ENCODE results near the gene ORC2.
A peak's percentile ranks its signal among the peaks of the same experiment; 100 is the strongest.
"Not testable (repeated sequence)": the region's sequence is repeated elsewhere in the genome, so short reads cannot be mapped to it uniquely, and the experiment has no call there.

The ORC2 gene

DNA sequence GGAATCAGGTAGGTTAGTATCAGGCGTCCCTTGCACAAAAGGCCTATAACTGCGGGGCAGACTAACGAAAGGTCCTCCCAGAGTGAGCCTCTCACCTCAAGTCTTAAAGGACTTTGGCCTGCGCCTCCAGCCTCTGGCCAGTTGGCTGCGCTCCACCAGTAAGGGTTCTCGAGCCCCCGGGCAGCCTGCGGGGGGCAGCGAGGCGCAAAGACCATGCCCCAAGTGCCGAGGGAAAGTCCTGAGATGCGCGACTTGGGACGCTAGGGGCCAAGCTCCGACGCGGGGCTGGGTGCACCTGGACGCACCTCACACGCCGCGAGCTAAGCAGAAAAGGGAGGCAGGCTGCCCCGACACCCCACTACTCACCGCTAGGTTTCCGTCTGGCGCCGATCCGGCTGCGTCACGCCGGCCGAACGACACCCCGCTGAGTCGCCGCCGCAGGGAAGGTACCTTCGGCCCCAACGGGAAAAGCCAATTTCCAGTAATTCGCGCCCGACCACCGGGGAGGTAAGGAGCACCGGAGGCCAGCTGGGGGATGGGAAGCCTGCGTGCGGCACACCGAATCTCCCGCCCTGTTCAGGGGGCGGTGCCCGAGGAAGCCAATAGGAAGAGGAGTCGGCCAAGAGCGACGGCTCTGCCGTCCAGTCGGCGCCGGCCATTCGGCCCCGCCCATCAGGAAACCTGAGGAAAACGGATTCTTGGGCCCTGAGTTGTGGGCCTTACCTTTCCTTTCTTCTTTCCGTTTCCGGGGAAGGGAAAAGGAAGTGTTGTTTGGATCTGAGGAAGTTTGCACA, at the start of gene ORC2:
TSS of gene ORC2 (minus strand) at position 537 of the 794 bp plus-strand sequence. CDS start 5,537 bp downstream, outside the sequence.
- DNase-seq: peak; percentile 44 to 94 (median 89)

GRCh38 chr2:201008296-201008829, 44.9 kb upstream of the ORC2 start:
- DNase-seq: no peak

GRCh38 chr2:201007584-201007998, 44.1 kb upstream of the ORC2 start:
- no peak for DNase-seq

DNA sequence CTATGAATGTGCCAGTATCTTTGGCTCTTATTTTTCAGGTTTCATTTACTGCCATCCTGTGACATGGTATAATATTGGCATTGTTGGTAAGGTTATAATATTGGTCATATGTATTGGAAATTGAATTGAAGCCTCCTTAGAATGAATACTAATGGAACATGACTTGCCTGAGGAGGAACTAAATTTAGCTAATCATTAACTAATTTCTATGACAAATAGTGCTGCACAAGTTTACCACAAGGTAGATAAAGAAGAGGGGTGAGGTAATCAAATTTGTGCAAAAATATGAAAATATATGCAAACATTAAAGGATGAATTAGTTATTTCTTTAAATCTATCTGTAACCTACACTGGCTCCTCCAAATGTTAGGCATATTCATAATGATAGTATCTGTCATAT, 43.2 kb upstream of the ORC2 start:
- no peak for DNase-seq

DNA sequence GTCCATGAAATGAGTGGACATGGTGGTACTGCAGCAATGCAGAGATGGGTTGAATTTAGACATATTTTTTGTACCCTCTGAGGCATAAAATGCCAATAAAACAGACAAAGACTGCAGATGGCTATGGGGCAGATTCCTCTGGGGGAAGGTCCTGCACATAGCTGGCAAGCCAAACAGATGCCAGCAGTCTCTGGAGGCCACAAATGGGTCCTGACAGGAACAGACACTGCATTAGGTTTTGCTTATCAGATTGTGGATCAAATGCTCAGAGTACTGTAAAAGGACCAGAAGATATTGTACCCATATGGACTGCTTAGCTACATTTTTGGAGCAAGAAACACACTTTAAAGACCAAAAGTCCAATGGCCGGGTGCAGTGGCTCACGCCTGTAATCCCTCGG, 40.9 kb upstream of the ORC2 start:
- no peak for DNase-seq

DNA sequence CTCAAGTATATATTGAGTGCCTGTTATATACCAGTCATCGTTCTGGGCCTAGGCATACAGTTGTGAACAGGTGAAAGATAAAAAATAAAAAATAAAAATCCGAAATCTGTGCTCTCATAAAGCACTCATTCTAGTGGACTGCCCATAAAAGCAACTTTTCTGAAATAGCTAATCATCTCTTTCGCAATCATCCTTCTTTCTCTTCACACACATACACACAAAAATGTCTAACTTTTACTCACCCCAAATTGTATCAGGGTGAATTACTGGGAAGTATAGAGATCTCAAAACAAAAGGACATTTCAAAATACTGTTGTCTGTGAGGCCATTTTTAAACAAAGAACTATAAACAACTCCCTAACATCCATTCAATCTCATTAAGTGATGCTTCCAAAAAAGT, 29.6 kb upstream of the ORC2 start:
- DNase-seq: no peak

DNA sequence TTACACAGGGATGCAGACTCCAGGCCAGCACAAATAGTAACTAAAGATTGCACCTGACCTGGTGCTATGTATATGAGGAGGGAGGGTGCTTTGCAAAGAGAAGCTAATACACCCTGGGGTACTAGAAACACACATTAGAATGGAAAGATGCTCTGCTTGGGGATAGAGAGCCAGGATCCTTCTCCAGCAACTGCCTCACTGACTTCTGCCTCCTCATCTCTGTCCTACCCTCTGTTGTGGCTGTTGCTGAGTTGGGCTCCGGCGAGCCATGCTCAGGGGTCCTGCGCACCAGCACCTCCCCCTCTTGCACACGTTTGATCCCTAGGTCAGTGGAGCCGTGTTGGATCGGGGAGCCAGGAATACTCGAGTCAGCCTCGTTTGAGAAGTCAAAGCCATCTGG, 23.7 kb upstream of the ORC2 start:
- no peak for DNase-seq

DNA sequence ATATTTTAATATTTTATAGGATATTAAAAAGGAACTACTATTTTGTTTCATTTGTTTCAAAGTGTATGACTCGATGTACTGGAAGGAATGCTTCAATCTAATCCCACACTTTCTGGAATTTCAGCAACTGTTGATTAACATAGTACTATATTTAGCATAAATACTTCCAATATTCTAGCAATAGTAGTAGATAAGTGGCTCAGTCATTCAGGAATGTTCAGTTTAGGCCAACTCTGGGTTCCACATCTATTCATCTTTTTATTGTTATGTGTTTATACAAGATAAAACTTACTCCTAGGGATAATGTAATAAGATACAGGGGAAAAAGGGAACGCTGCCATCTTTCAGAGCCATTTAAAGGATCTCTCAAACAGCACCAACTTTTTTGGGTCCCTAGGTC, 22.3 kb upstream of the ORC2 start:
- DNase-seq: no peak

GRCh38 chr2:200976710-200977109, 13.2 kb upstream of the ORC2 start:
- DNase-seq: no peak

DNA sequence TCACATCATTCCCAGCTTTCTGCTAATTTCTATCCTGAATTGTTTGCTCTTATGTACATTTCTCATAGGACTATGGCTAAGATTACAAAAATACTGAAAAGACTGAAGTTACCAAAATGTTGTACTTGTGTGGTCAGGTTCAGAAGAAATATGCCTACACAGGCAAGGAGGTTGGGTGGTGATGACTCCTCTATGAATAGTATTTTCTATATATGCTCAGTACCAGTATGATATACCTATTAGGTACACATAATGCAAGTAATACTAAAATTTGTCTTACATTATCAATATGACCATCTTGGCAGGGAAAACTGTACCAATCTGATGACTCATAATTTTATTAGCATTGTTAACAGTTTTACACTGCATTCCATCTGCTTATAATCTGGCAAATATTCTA, 12.2 kb upstream of the ORC2 start:
- no peak for DNase-seq

DNA sequence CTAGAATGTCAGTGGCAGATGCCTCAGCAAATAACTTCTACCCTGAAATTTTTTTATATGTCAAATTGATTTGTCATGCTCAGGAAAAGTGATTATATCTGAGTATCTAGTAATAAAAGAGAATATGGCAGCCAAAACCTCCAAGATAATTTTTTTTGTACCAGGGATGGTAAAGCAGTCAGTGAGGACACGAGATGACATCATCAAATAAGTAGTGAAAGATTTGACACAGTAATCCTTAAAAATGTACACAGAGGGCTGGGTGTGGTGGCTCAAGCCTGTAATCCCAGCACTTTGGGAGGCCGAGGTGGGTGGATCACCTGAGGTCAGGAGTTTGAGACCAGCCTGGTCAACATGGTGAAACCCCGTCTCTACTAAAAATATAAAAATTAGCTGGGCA, 6.6 kb upstream of the ORC2 start:
- DNase-seq: not testable (repeated sequence)

GRCh38 chr2:200968735-200969134, 5.3 kb upstream of the ORC2 start:
- no peak for DNase-seq

DNA sequence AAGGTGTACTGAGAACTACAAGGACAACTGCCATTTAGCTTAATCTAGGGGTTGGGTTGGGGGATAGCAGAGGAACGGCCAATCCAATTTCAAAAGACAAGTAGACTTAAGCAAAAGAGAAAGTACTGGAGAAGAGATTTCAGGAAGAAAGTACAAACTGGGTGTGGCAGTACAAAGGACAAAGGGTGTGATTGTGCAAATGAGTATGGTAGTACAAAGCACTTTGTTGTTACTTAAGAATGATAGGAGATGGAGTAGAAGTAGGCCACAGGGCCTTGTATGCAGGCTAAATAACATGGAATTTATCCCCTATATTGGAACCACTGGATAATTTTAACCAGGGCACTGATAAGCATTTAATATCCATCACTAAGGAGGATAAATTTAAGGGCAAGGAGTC, 4.7 kb upstream of the ORC2 start:
- DNase-seq: peak in 2 of 58 donors; percentile 0 to 3

DNA sequence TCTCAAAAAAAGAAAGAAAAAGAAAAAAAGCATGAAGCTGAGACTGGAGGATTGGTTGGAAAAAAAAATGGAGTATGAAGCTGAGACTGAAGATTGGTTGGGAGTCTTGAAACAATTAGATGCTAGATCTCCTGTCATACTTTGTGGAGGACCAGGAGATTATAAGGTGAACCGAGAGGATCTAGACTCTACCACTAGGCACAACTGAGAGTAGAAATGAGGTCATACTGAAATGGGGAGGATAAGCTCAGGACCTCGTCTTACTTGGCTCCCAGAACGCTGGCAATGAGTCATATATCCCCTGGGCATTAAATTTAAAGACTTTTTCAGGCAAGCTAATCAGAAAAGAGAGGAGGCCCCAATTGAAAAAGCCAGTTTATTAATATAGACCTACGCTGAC, 3.3 kb upstream of the ORC2 start:
- no peak for DNase-seq

- DNase-seq: no peak
Observed at GRCh38 chr2:200964498-200964897, 1.0 kb upstream of the ORC2 start.

DNA sequence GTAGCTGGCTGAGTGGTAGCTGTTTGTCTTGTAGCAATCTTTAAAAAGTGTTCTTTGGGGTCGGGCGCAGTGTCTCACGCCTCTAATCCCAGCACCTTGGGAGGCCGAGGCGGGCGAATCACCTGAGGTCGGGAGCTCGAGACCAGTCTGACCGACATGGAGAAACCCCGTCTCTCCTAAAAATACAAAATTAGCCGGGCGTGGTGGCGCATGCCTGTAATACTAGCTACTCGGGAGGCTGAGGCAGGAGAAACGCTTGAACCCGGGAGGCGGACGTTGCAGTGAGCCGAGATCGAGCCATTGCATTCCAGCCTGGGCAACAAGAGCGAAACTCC, 425 bp upstream of the ORC2 start:
- peak in 3 of 58 donors; percentile 44 to 54 (median 46) for DNase-seq

- DNase-seq: peak in 3 of 58 donors; percentile 22 to 46 (median 40)
Observed at GRCh38 chr2:200962811-200963123, 693 bp downstream of the ORC2 start.

DNA sequence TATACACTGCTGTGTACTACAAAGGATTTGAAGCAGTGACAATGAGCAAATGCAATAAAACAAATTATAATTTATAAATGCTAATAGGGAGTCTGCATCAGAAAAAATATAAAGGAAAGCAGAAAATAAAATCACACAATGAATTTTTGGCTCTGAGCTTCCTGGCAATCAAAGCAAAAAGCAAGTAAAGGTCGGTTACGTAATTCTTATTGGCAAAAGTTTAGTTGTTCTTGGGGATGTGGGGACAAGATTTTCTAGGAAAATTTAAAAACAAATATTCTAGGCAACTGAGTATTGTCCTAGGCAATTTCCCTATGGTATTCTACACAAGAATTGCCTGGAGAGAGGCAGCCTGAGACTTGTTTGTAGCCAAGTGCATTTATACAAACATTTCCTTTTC, 1.8 kb downstream of the ORC2 start:
- DNase-seq: no peak

DNA sequence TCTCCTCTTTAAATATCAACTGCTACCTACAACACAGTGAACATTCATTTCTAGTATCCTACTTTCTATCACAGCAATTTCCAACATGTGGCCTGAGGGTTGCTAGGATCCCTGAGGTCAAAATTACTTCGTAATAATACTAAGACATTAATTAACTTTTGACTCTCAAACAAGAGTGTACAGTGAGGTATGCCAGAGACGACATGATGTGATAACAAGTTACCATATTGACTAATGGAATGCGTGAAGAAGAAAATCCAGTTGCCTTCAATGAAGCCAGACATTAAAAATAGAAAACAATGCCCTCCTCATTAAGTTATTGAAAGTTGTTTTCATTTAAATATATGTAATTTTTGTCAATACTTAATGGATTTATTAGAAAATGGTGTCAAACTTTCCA, 13.1 kb downstream of the ORC2 start:
- DNase-seq: no peak

DNA sequence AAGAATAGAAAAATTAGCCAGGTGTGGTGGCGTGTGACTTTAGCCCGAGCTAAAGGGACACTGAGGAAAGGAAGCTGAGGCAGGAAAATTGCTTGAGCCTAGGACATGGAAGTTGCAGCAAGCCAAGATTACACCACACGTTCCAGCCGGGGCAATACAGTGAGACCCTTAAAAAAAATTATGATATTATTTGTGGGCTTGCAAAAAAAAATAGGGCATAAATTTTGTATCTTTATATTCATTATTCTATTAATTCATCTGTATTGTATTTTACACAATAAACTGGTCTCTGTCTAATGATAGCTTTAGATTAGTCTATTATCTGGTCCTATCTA, 18.1 kb downstream of the ORC2 start:
- DNase-seq: no peak

GRCh38 chr2:200944467-200945394, 18.7 kb downstream of the ORC2 start:
- no peak for DNase-seq

- DNase-seq: no peak
Observed at GRCh38 chr2:200943527-200944105, 19.8 kb downstream of the ORC2 start.
